BLaER1 (cell line): ENCODE data around the gene TSHB.
"Not testable (repeated sequence)": the region's sequence is repeated elsewhere in the genome, so short reads cannot be mapped to it uniquely, and the experiment has no call there.

Experiments
- H3K27ac ChIP-seq: shearing (Covaris generic); formaldehyde crosslinking; 2 replicates; pipeline ENCODE4 v1.8.1; 2022
- H3K27me3 ChIP-seq: shearing (Covaris generic); formaldehyde crosslinking; 2 replicates; pipeline ENCODE4 v1.8.1; 2022
- H3K36me3 ChIP-seq: shearing (Covaris generic); formaldehyde crosslinking; 2 replicates; pipeline ENCODE4 v1.8.1; 2022
- H3K4me1 ChIP-seq: shearing (Covaris generic); formaldehyde crosslinking; 2 replicates; pipeline ENCODE4 v1.8.1; 2022
- H3K4me2 ChIP-seq: shearing (Covaris generic); formaldehyde crosslinking; 2 replicates; pipeline ENCODE4 v1.8.1; 2022
- H3K4me3 ChIP-seq: shearing (Covaris generic); formaldehyde crosslinking; 2 replicates; pipeline ENCODE4 v1.8.1; 2022
- H3K9ac ChIP-seq: shearing (Covaris generic); formaldehyde crosslinking; 2 replicates; pipeline ENCODE4 v1.8.1; 2022
- H3K9me3 ChIP-seq: shearing (Covaris generic); formaldehyde crosslinking; 2 replicates; pipeline ENCODE4 v1.8.1; 2022
- H4K20me1 ChIP-seq: shearing (Covaris generic); formaldehyde crosslinking; 2 replicates; pipeline ENCODE4 v1.8.1; 2022
- Cebpa-rat ChIP-seq: shearing (Covaris generic); IDR thresholded peaks from 2 replicates; pipeline ENCODE4 v1.8.1; 2022

TSHB gene

GRCh38 chr1:115029526-115029925, at the start of gene TSHB:
Gene TSHB, plus strand, starts transcription at chr1:115029826. Its CDS starts 3,537 bp downstream, at chr1:115033363.
- H3K9ac ChIP-seq: no peak within 1 kb of the TSS
- no peaks in the 10 kb centered on the region for H3K27me3 ChIP-seq
- no peaks in the 10 kb centered on the region for H4K20me1 ChIP-seq
- no peaks in the 10 kb centered on the region for H3K36me3 ChIP-seq
- no peaks in the 10 kb centered on the region for H3K4me1 ChIP-seq
- no peak within 1 kb of the TSS for H3K27ac ChIP-seq
- no peaks in the 10 kb centered on the region for H3K9me3 ChIP-seq
- no peak within 1 kb of the TSS for H3K4me2 ChIP-seq
- H3K4me3 ChIP-seq: no peak within 1 kb of the TSS
- no peak for TF ChIP-seq Cebpa-rat

GRCh38 chr1:114982251-114982650, 47.4 kb upstream of the TSHB start:
- no peaks in the 10 kb centered on the region for H3K27me3 ChIP-seq
- no peak overlapping the region for H3K4me2 ChIP-seq
- H4K20me1 ChIP-seq: no peaks in the 10 kb centered on the region
- H3K9me3 ChIP-seq: peaks cover 30% of the 10 kb centered on the region
- no peaks in the 10 kb centered on the region for H3K36me3 ChIP-seq
- no peak overlapping the region for H3K4me3 ChIP-seq
- H3K9ac ChIP-seq: no peak overlapping the region
- H3K27ac ChIP-seq: no peak overlapping the region
- TF ChIP-seq Cebpa-rat: no peak
- no peaks in the 10 kb centered on the region for H3K4me1 ChIP-seq

GRCh38 chr1:114986286-114986685, 43.3 kb upstream of the TSHB start:
- no peaks in the 10 kb centered on the region for H3K36me3 ChIP-seq
- H3K4me1 ChIP-seq: no peaks in the 10 kb centered on the region
- TF ChIP-seq Cebpa-rat: no peak

GRCh38 chr1:114988095-114988494, 41.5 kb upstream of the TSHB start:
- Histone ChIP-seq H3K36me3 (no peaks in the 10 kb centered on the region), H3K4me2 (no peak overlapping the region), H3K4me3 (no peak overlapping the region), H3K9ac (no peak overlapping the region), H3K4me1 (no peaks in the 10 kb centered on the region), H3K27ac (no peak overlapping the region), H3K9me3 (peaks cover 32% of the 10 kb centered on the region), H3K27me3 (no peaks in the 10 kb centered on the region), H4K20me1 (no peaks in the 10 kb centered on the region)
- TF ChIP-seq Cebpa-rat: no peak

More at GRCh38 chr1:114986286-114986685, 43.3 kb upstream of the TSHB start:
- H3K27me3 ChIP-seq: no peaks in the 10 kb centered on the region
- H3K9ac ChIP-seq: no peak overlapping the region
- no peak overlapping the region for H3K4me2 ChIP-seq
- no peaks in the 10 kb centered on the region for H4K20me1 ChIP-seq
- no peak overlapping the region for H3K27ac ChIP-seq
- H3K4me3 ChIP-seq: no peak overlapping the region
- peaks cover 48% of the 10 kb centered on the region for H3K9me3 ChIP-seq

GRCh38 chr1:114997510-114998289, 31.9 kb upstream of the TSHB start:
- Histone ChIP-seq H3K27ac (no peak overlapping the region), H3K27me3 (no peaks in the 10 kb centered on the region), H4K20me1 (no peaks in the 10 kb centered on the region), H3K9me3 (no peaks in the 10 kb centered on the region), H3K9ac (no peak overlapping the region), H3K4me1 (no peaks in the 10 kb centered on the region), H3K4me3 (no peak overlapping the region), H3K36me3 (no peaks in the 10 kb centered on the region), H3K4me2 (no peak overlapping the region)
- no peak for TF ChIP-seq Cebpa-rat

GRCh38 chr1:115006191-115006590, 23.4 kb upstream of the TSHB start:
- TF ChIP-seq Cebpa-rat: no peak
- no peaks in the 10 kb centered on the region for H3K9me3 ChIP-seq
- H3K27me3 ChIP-seq: no peaks in the 10 kb centered on the region
- H3K4me2 ChIP-seq: no peak overlapping the region
- no peak overlapping the region for H3K9ac ChIP-seq
- H3K4me1 ChIP-seq: no peaks in the 10 kb centered on the region
- no peak overlapping the region for H3K27ac ChIP-seq
- no peak overlapping the region for H3K4me3 ChIP-seq
- no peaks in the 10 kb centered on the region for H4K20me1 ChIP-seq
- H3K36me3 ChIP-seq: no peaks in the 10 kb centered on the region

- no peaks in the 10 kb centered on the region for H3K27me3 ChIP-seq
- no peaks in the 10 kb centered on the region for H3K9me3 ChIP-seq
- H3K27ac ChIP-seq: no peak overlapping the region
- H3K9ac ChIP-seq: no peak overlapping the region
- H4K20me1 ChIP-seq: no peaks in the 10 kb centered on the region
- H3K36me3 ChIP-seq: no peaks in the 10 kb centered on the region
- no peaks in the 10 kb centered on the region for H3K4me1 ChIP-seq
- H3K4me3 ChIP-seq: no peak overlapping the region
- TF ChIP-seq Cebpa-rat: no peak
- H3K4me2 ChIP-seq: no peak overlapping the region
These were observed 17.6 kb upstream of the TSHB start for GRCh38 chr1:115012006-115012405.

- H3K4me2 ChIP-seq: no peak overlapping the region
- no peak overlapping the region for H3K27ac ChIP-seq
- no peaks in the 10 kb centered on the region for H3K27me3 ChIP-seq
- no peaks in the 10 kb centered on the region for H4K20me1 ChIP-seq
- H3K9ac ChIP-seq: no peak overlapping the region
- no peaks in the 10 kb centered on the region for H3K9me3 ChIP-seq
- no peak overlapping the region for H3K4me3 ChIP-seq
- no peak for TF ChIP-seq Cebpa-rat
- no peaks in the 10 kb centered on the region for H3K36me3 ChIP-seq
- no peaks in the 10 kb centered on the region for H3K4me1 ChIP-seq
These were observed 17.2 kb upstream of the TSHB start for GRCh38 chr1:115012434-115012833.

- Histone ChIP-seq H3K4me3 (no peak overlapping the region), H3K4me1 (no peaks in the 10 kb centered on the region), H3K9me3 (no peaks in the 10 kb centered on the region), H3K27me3 (no peaks in the 10 kb centered on the region), H4K20me1 (no peaks in the 10 kb centered on the region), H3K36me3 (no peaks in the 10 kb centered on the region), H3K27ac (no peak overlapping the region), H3K9ac (no peak overlapping the region), H3K4me2 (no peak overlapping the region)
- TF ChIP-seq Cebpa-rat: no peak
These were observed 15.8 kb upstream of the TSHB start for GRCh38 chr1:115013792-115014191.

- H3K4me2 ChIP-seq: not testable (repeated sequence)
These were observed 10.1 kb upstream of the TSHB start for GRCh38 chr1:115019549-115019948.

GRCh38 chr1:115021145-115021544, 8.5 kb upstream of the TSHB start:
- TF ChIP-seq Cebpa-rat: no peak
- H3K4me3 ChIP-seq: no peak overlapping the region
- H3K9ac ChIP-seq: no peak overlapping the region
- no peaks in the 10 kb centered on the region for H3K4me1 ChIP-seq
- H3K4me2 ChIP-seq: no peak overlapping the region
- H3K27me3 ChIP-seq: no peaks in the 10 kb centered on the region
- H3K27ac ChIP-seq: no peak overlapping the region
- H3K9me3 ChIP-seq: no peaks in the 10 kb centered on the region
- no peaks in the 10 kb centered on the region for H3K36me3 ChIP-seq
- H4K20me1 ChIP-seq: no peaks in the 10 kb centered on the region

More at GRCh38 chr1:115019549-115019948, 10.1 kb upstream of the TSHB start:
- not testable (repeated sequence) for H3K9me3 ChIP-seq, H3K27ac ChIP-seq, H3K4me3 ChIP-seq, H3K36me3 ChIP-seq, H3K9ac ChIP-seq, H3K4me1 ChIP-seq, H4K20me1 ChIP-seq, H3K27me3 ChIP-seq
